Measurements from ENCODE around the gene STMN3.

GRCh38 chr20:63660622-63661021, 7.4 kb upstream of the STMN3 start:
- TF ChIP-seq, protein P1, sequence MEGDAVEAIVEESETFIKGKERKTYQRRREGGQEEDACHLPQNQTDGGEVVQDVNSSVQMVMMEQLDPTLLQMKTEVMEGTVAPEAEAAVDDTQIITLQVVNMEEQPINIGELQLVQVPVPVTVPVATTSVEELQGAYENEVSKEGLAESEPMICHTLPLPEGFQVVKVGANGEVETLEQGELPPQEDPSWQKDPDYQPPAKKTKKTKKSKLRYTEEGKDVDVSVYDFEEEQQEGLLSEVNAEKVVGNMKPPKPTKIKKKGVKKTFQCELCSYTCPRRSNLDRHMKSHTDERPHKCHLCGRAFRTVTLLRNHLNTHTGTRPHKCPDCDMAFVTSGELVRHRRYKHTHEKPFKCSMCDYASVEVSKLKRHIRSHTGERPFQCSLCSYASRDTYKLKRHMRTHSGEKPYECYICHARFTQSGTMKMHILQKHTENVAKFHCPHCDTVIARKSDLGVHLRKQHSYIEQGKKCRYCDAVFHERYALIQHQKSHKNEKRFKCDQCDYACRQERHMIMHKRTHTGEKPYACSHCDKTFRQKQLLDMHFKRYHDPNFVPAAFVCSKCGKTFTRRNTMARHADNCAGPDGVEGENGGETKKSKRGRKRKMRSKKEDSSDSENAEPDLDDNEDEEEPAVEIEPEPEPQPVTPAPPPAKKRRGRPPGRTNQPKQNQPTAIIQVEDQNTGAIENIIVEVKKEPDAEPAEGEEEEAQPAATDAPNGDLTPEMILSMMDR (conservative IDR thresholded peaks at IDR 0.05; ENCODE audit: low read depth, low read length): no peak
- TF ChIP-seq EZH2 (IDR thresholded peaks at IDR 0.05; ENCODE audit: low read length, unreplicated experiment) (no peak), EZH2phosphoT487 (IDR thresholded peaks at IDR 0.05; ENCODE audit: borderline replicate concordance, low read length) (no peak)

Measured in PC-3 (cell line).